Activated CD8-positive, alpha-beta T cell treated with anti-CD3 and anti-CD28 coated beads, Interleukin-2, amount 10 ng/mL, durations not matched to agents 7 days and 5 days (primary cell): ENCODE data around the gene PLEKHM3. TPM values are rescaled to one million over a fixed set of nuclear protein-coding genes. Genes with fewer than 3 reads are reported as not detected.

Experiments used
- ATAC-seq: fragments of 150-1000 bp; cut with Tn5 transposase; one replicate; pipeline ENCODE4 v1.10.0; 2021; ENCODE audit warnings: moderate library complexity
- CTCF ChIA-PET: fragments of 350-600 bp; sonication (Branson Sonifier 250); formaldehyde crosslinking; loops from one replicate; lab custom pipeline; 2021; ENCODE audit warnings: antibody characterized with exemption; lab: Charles Lee
- POLR2A ChIA-PET: fragments of 350-600 bp; sonication (Branson Sonifier 250); formaldehyde crosslinking; loops from one replicate; lab custom pipeline; 2021; ENCODE audit warnings: antibody characterized with exemption; lab: Charles Lee
- DNase-seq: peaks from one replicate; pipeline ENCODE4 v3.0.0-alpha.2; 2020
- H3K27ac Mint-ChIP-seq: one replicate; pipeline ENCODE4 v1.8.0; 2021; ENCODE audit warnings: mild to moderate bottlenecking, mixed read lengths
- H3K27me3 Mint-ChIP-seq: one replicate; pipeline ENCODE4 v1.8.0; 2021; ENCODE audit warnings: low read depth, mixed read lengths
- H3K36me3 Mint-ChIP-seq: one replicate; pipeline ENCODE4 v1.8.0; 2021; ENCODE audit warnings: low read depth, mixed read lengths
- H3K4me1 Mint-ChIP-seq: one replicate; pipeline ENCODE4 v1.8.0; 2021; ENCODE audit warnings: low read depth, mixed read lengths
- H3K4me3 Mint-ChIP-seq: one replicate; pipeline ENCODE4 v1.8.0; 2021; ENCODE audit warnings: mild to moderate bottlenecking, mixed read lengths
- H3K9me3 Mint-ChIP-seq: one replicate; pipeline ENCODE4 v1.8.0; 2022; ENCODE audit warnings: mixed read lengths; ENCODE audit not compliant: insufficient read depth
- total RNA-seq, 2 experiments: library from RNA; stranded (reverse); gene quantifications; one replicate each; pipeline ENCODE4 v1.2.3, GENCODE V29; 2021

The PLEKHM3 gene
- total RNA-seq: 1 to 10 TPM; 6.1 to 6.2 TPM

- Mint-ChIP-seq H3K27me3 (peaks cover 2% of the 10 kb centered on the region), H3K9me3 (no peaks in the 10 kb centered on the region), H3K4me3 (peak within 1 kb of the TSS; percentile 85), H3K36me3 (no peaks in the 10 kb centered on the region), H3K4me1 (peaks cover 16% of the 10 kb centered on the region), H3K27ac (peak within 1 kb of the TSS; percentile 89)
- ATAC-seq: peak; percentile 94
- DNase-seq: peak; percentile 80
- ChIA-PET POLR2A (interaction anchor here (0.6 to 0.9 kb wide), 3 partner anchors 399 to 495 kb away, joined by 3 to 4 read pairs (median 3); partner anchors contain the start of genes CREB1 and METTL21A), CTCF (interaction anchor here (0.9 to 3.2 kb wide), 6 partner anchors 15 to 398 kb away, joined by 3 to 17 read pairs (median 4); partner anchors contain the start of gene CCNYL1)
These were observed at the start of gene PLEKHM3 for GRCh38 chr2:208025037-208025813. TSS of gene PLEKHM3 (minus strand) at chr2:208025527. CDS start at chr2:208001639, 23,888 bp downstream.

DNA sequence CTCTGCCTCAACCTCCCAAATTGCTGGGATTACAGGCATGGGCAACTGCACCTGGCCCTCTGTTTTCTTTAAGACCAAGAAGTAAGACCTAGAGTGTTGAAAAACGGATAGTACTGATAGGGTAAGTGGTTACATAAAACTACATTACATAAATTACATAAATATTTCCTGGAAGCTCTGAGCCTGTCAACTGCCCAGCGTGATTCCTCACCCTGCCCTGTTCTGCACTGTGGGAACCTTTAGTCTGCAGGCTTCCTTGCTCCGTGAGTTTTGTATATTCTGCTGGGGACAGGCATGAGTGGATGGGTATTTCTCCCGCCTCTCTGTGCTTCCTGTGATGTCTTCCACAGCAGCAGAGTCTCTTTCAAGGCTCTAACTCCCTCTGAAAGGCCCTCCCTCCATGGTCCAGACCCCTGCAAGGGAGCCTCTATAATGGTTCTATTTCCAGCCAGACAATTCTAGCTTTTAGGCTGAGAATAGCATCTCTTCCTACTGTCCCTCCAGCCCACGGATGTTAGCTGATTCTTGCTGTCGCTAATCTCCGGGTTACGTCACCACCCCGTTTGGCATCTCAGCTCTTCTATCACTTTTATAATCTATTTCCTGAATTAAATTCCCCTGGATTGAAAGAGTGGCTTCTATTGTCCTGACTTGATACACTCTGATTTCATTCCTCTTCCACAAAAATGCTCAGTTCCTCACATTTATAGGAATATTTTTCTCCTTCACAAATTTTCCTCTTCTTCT lies 49.5 kb upstream of the PLEKHM3 start:
- no peak for ATAC-seq
- ChIA-PET CTCF (interaction anchor here (1.3 kb wide), 1 partner anchor 34 kb away, joined by 4 read pairs; no protein-coding TSS in a partner anchor), POLR2A (no interaction called here)
- DNase-seq: no peak
- Mint-ChIP-seq H3K27me3 (peaks cover 9% of the 10 kb centered on the region), H3K36me3 (no peaks in the 10 kb centered on the region), H3K27ac (no peak overlapping the region), H3K4me3 (no peak overlapping the region), H3K4me1 (no peaks in the 10 kb centered on the region), H3K9me3 (no peaks in the 10 kb centered on the region)

DNA sequence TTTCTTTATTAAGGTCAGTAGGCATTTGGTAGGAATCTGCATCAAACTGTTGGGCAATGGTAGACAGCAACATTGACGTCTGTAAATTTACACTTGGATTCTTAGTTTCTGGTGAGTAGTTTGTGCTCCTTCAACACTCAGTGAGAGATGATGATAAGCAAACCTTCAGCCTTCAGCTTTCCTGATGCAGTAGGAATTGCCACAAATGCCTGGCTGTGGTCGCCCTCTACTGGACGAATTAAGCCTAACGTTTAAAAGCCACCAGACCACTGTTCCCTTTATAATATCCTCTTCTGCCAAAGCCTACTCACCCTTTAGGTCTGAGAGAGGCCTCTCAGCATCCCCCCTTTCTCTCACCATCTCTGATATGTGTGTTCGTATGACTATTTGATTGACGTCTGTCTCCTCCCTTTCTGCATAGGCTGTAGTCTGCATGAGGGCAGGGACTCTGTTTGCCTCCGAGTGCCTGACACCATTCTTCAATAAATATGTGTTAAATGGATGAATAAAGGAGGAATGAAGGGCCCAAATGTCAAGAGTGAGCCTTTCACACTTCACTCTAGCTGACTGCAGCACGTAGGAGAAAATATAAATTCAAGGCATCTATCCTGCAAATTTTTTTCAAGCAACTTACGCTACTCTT lies 47.0 kb upstream of the PLEKHM3 start:
- DNase-seq (peak; percentile 71), ATAC-seq (peak; percentile 73)
- POLR2A ChIA-PET: no interaction called here
- CTCF ChIA-PET: interaction anchor here (0.9 to 2.8 kb wide), 11 partner anchors 11 to 638 kb away, joined by 3 to 17 read pairs (median 3); no protein-coding TSS in a partner anchor
- Mint-ChIP-seq H3K9me3 (no peaks in the 10 kb centered on the region), H3K4me3 (no peak overlapping the region), H3K27me3 (peaks cover 2% of the 10 kb centered on the region), H3K27ac (no peak overlapping the region), H3K4me1 (no peaks in the 10 kb centered on the region), H3K36me3 (no peaks in the 10 kb centered on the region)

DNA sequence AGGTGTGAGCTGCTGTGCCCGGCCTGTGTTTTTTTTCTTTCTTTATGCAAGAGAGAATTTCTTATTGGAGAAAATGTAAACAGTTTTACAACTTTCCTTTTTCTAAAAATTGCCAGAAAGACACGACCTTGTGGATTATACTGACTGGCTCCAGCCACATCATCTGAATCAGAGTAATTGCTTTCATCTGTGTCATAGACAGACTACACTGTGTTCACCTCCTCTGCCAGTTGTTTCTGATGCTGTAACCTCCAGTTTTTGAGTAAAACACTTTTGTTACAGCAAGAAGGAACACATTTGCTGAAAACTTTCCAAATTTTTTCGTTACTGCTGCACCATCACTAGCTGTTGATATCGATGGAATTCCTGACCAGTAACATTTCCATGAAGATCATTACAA lies 43.9 kb upstream of the PLEKHM3 start:
- Mint-ChIP-seq H3K27ac (no peak overlapping the region), H3K9me3 (no peaks in the 10 kb centered on the region), H3K4me3 (no peak overlapping the region), H3K36me3 (no peaks in the 10 kb centered on the region), H3K4me1 (no peaks in the 10 kb centered on the region), H3K27me3 (peaks cover 2% of the 10 kb centered on the region)
- ATAC-seq: no peak
- ChIA-PET POLR2A (interaction anchor here (0.6 kb wide), 2 partner anchors 10 to 490 kb away, joined by 3 read pairs; no protein-coding TSS in a partner anchor), CTCF (no interaction called here)
- no peak for DNase-seq

DNA sequence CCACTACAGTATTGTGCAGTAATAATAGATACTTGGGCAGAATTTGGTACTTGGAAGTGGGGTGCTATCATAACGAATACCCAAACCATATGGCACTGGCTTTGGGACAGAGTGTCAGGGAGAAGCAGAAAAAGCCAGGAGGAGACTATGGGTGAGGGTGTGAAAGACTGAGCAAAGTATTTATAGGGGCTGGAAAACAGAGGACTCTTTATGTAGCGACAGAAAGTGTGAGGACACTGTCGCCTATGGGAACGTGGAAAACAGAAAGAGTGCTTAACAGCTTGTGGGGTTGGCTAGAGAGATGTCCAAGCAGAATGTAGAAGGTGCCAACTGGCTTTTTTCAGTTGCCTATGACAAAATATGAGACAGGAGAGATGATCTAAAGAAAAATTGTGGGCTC lies 40.7 kb upstream of the PLEKHM3 start:
- ChIA-PET POLR2A (no interaction called here), CTCF (no interaction called here)
- Mint-ChIP-seq H3K4me1 (no peaks in the 10 kb centered on the region), H3K9me3 (no peaks in the 10 kb centered on the region), H3K36me3 (no peaks in the 10 kb centered on the region), H3K27ac (no peak overlapping the region), H3K27me3 (peaks cover 2% of the 10 kb centered on the region), H3K4me3 (no peak overlapping the region)
- ATAC-seq (no peak), DNase-seq (no peak)

DNA sequence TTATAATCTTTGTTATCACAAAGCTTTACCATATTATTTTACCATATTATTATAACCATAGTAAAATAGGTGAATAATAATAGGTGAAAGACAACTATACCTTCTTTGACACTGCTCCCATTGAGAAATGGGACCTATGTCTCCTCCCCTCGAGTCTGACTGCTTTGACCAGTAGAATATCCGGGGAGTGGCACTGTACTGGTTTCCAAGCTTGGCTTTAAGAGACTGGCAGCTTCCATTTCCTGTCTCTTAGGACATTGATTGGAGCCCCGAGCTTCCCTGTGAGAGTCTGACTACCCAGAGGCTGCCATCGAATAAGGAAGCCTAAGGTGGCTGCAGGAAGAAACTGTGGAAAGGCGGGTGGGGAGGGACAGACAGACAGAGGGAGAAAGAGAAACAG lies 40.1 kb upstream of the PLEKHM3 start:
- DNase-seq (no peak), ATAC-seq (no peak)
- Mint-ChIP-seq H3K27me3 (peaks cover 2% of the 10 kb centered on the region), H3K36me3 (no peaks in the 10 kb centered on the region), H3K9me3 (no peaks in the 10 kb centered on the region), H3K4me3 (no peak overlapping the region), H3K4me1 (no peaks in the 10 kb centered on the region), H3K27ac (no peak overlapping the region)
- CTCF ChIA-PET: no interaction called here
- POLR2A ChIA-PET: no interaction called here

DNA sequence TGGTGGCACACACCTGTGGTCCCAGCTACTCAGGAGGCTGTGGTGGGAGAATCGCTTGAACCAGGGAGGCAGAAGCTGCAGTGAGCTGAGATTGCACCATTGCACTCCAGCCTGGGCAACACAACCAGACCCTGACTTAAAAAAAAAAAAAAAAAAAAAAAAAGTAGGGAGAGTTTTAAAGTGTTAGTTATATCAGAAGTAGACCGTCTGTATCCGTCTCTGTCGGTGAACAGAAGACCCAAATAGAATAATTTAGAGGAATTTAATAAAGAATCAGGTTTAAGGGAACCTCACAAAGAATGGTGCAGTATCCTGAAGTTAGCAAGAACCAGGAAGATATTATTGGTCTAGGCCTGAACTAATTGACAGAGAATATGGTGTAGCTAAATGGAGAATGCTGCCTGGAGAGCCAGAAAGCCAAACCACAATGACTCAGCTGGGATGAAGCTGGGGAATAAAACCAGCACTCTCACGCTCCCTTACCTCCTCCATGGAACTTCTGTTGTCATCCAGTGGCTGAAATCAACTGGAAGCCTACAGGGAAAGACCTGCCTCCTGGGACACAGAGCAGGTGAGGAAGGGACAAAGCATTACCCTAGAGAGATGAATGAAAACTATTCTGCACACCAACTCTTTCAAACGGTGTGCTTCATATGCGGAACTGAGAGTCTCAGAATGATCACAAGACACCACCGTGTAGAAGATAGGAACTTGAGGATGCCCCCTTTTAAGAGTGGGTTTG lies 39.1 kb upstream of the PLEKHM3 start:
- no peak overlapping the region for H3K4me3 Mint-ChIP-seq
- no peak for ATAC-seq
- no peak overlapping the region for H3K27ac Mint-ChIP-seq
- peaks cover 2% of the 10 kb centered on the region for H3K27me3 Mint-ChIP-seq
- CTCF ChIA-PET: interaction anchor here (0.8 kb wide), 1 partner anchor 24 kb away, joined by 3 read pairs; no protein-coding TSS in a partner anchor
- POLR2A ChIA-PET: no interaction called here
- no peaks in the 10 kb centered on the region for H3K36me3 Mint-ChIP-seq
- no peak for DNase-seq
- no peaks in the 10 kb centered on the region for H3K4me1 Mint-ChIP-seq
- no peaks in the 10 kb centered on the region for H3K9me3 Mint-ChIP-seq

DNA sequence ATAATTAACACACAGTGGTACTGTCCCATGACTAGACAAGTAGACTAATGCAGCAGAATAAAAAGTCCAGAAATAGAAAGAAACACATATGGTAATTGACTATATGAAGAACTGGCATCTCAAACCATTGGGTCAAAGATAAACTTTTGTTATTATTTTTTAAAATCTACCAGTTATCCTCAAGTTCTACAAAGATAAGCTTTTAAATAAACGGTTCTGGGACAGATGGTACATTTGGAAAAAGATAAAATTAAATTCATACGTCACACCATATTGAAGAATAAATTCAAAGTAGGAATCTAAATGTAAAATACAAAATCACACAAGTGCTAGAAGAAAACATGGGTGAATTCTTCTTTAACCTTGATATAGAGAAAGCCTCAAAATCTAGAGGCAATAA lies 37.6 kb upstream of the PLEKHM3 start:
- ChIA-PET POLR2A (no interaction called here), CTCF (no interaction called here)
- no peak overlapping the region for H3K4me3 Mint-ChIP-seq
- H3K4me1 Mint-ChIP-seq: no peaks in the 10 kb centered on the region
- ATAC-seq (no peak), DNase-seq (no peak)
- no peaks in the 10 kb centered on the region for H3K36me3 Mint-ChIP-seq
- no peaks in the 10 kb centered on the region for H3K9me3 Mint-ChIP-seq
- H3K27me3 Mint-ChIP-seq: peaks cover 4% of the 10 kb centered on the region
- H3K27ac Mint-ChIP-seq: no peak overlapping the region

- no peaks in the 10 kb centered on the region for H3K4me1 Mint-ChIP-seq
- H3K9me3 Mint-ChIP-seq: no peaks in the 10 kb centered on the region
- H3K4me3 Mint-ChIP-seq: no peak overlapping the region
- ChIA-PET CTCF (no interaction called here), POLR2A (no interaction called here)
- ATAC-seq: no peak
- H3K27me3 Mint-ChIP-seq: peaks cover 4% of the 10 kb centered on the region
- DNase-seq: peak; percentile 25
- no peaks in the 10 kb centered on the region for H3K36me3 Mint-ChIP-seq
- no peak overlapping the region for H3K27ac Mint-ChIP-seq
These were observed 36.8 kb upstream of the PLEKHM3 start for GRCh38 chr2:208062113-208062512.

DNA sequence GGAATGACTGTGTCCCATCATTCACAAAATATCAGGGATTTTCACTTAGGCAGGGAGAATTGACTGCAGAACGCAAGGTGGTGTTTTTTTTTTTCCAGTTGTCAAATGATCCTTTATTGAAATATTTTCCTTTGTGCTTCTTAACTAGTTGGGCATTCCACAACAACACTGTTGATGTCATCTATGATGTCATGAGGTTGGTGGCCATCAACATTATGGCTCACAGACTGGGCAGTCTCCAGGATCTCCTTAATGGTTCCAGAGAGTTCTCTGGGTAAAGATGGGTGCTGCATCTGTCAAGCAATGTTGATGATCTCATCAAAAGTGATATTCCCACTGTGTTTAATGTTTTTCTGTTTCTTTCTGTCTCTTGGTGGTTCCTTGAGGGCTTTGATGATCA lies 31.8 kb upstream of the PLEKHM3 start:
- peaks cover 9% of the 10 kb centered on the region for H3K27me3 Mint-ChIP-seq

DNA sequence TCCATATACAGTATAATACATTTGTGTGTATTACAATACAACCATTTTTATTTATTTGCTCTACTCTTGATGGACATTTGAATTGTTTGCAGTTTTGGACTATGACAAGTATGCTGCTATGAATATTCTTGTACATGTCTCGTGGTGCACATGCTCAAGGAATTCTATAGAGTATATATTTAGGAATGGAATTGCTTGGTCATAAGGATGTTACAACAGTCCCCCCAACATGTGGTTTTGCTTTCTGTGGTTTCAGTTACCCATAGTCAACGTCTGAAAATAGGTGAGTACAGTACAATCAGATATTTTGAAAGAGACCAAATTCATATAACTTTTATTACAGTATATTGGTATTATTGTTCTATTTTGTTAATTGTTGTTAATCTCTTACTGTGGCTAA lies 24.1 kb upstream of the PLEKHM3 start:
- CTCF ChIA-PET: no interaction called here
- no peaks in the 10 kb centered on the region for H3K9me3 Mint-ChIP-seq
- no peak for ATAC-seq
- no peaks in the 10 kb centered on the region for H3K36me3 Mint-ChIP-seq
- DNase-seq: no peak
- H3K27ac Mint-ChIP-seq: no peak overlapping the region
- no peaks in the 10 kb centered on the region for H3K4me1 Mint-ChIP-seq
- H3K4me3 Mint-ChIP-seq: no peak overlapping the region
- peaks cover 6% of the 10 kb centered on the region for H3K27me3 Mint-ChIP-seq
- POLR2A ChIA-PET: no interaction called here

More for the DNA sequence above, 31.8 kb upstream of the PLEKHM3 start:
- no peaks in the 10 kb centered on the region for H3K36me3 Mint-ChIP-seq
- no peak overlapping the region for H3K27ac Mint-ChIP-seq
- H3K4me1 Mint-ChIP-seq: no peaks in the 10 kb centered on the region
- H3K9me3 Mint-ChIP-seq: no peaks in the 10 kb centered on the region
- DNase-seq (no peak), ATAC-seq (no peak)
- CTCF ChIA-PET: no interaction called here
- no peak overlapping the region for H3K4me3 Mint-ChIP-seq
- POLR2A ChIA-PET: no interaction called here
